GM19035 (cell line): Measurements from ENCODE around the gene HGS.

Experiments
- ATAC-seq: cut with Tn5 transposase; IDR thresholded peaks from one replicate; pipeline ENCODE4 v1.9.1; 2021; ENCODE audit not compliant: unreplicated experiment

The HGS gene

DNA sequence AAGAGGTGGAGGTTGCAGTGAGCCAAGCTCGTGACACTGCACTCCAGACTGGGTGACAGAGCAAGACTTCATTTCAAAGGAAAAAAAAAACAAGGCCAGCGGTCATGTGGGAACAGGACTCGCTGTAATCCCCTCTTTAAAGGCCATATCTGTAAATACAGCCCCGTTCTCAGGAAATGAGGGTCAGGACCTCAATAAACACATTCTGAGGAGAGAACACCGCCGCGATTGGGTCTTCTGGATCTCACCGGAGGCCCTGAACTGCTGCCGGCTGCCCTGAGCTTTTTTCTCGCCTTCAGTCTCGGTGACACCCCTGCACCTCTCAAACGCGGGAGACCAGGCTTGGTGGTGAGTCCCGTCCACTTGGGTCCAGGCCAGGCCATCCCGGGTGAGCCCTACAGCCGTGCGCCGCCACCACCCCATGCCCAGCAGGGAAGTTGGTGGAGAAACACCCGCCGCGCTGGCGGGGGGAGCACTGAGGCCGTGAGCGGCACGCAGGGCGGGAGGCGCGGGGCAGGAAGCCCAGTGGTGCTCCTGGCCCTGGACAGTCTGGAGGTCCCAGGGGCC, 56.7 kb downstream of the HGS start:
- no peak for ATAC-seq

DNA sequence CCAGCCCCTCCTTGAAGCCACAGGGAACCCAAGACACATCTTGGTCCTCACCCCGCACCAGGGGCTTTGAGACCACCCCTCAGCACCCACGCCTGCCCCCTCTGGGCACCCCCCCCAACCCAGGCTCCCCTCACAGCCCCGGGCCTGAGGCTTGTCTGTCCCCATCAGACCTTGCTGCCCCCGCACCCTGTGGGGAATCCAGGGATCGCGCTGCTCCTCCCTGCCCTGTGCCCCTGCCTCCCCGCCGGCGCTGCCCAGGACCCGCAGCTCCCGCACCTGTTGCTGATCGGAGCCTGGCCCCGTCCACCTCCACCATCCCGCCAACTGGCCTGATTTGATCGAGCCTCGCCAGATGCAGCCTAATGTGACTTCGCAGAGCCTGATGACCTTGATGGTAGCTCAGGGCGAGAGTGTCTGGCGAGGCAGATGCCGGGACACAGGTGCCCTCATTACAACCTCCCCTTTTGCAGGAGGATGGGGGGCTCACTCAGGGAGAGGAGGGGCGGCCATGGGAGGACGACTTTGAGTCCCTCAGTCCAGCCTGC, 57.3 kb downstream of the HGS start:
- ATAC-seq = no peak

DNA sequence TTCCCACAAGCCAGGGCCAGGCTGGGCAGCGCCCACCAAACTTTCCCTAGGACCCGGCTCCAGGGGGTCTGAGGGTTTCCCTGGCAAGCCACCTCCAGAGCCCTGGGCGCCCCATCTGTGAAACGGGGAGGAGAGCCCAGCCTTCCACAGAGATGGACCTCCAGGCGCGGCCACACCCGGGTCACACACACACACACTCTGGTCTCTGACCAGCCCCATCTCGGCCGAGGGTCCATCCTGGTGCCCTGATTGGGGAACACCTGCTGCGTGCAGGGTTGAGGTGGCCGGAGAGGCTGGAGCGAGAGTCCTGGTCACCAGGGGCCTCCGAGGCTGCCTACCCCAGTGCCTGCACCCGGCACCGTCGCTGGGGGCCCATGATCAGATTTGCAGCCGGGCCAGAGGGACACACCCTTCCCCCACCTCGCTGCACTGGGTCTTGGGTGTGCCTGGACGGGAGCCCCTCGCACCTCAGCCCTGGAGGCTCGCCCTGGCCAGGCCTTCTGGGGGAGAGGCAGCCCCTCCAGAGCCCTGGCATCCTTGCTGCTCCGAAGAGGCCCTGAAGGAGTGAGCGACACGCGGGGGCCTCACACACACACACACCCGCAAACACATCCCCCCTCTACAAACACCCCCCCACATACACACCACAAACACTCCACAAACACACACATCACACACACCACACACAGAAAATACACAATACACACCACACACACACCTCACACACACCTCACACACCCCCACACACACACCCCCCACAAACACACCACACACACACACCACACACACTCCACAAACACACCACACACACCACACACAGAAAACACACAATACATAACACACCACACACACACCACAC, 58.0 kb downstream of the HGS start:
- no peak for ATAC-seq
